Gastroesophageal sphincter (tissue), 4 donors: ENCODE measurements around the gene ZNF77. TPM values are rescaled to one million over a fixed set of nuclear protein-coding genes. Genes with fewer than 3 reads are reported as not detected.
"Not testable (repeated sequence)": the region's sequence is repeated elsewhere in the genome, so short reads cannot be mapped to it uniquely, and the experiment has no call there.

ENCODE experiments used
- ATAC-seq: fragments of 150-250 bp; one replicate; pipeline ENCODE4 v1.9.1; 2016; ENCODE audit warnings: mild to moderate bottlenecking, moderate library complexity
- H3K27ac ChIP-seq, 4 donors: fragments of 200-600 bp; sonication (generic) in 3 of 4; 1 replicate in 3 of 4; 2 replicates in 1 of 4; pipeline ENCODE4 v1.5.1; 2016 to 2019
- H3K27me3 ChIP-seq: fragments of 200-600 bp; sonication (generic); one replicate; pipeline ENCODE4 v1.5.1; 2019
- H3K36me3 ChIP-seq, 2 donors: fragments of 200-600 bp; sonication (generic); one replicate each; pipeline ENCODE4 v1.5.1; 2019; ENCODE audit warnings: control low read depth in 1 of 2
- H3K4me1 ChIP-seq, 3 donors: fragments of 200-600 bp; sonication (generic); 1 replicate in 2 of 3; 2 replicates in 1 of 3; pipeline ENCODE4 v1.5.1; 2016 to 2019; ENCODE audit warnings: control low read depth in 2 of 3
- H3K4me3 ChIP-seq, 2 donors: fragments of 200-600 bp; sonication (generic); one replicate each; pipeline ENCODE4 v1.5.1; 2019; ENCODE audit warnings: mild to moderate bottlenecking in 1 of 2, moderate library complexity in 1 of 2
- H3K9me3 ChIP-seq, 3 donors: fragments of 200-600 bp; sonication (generic); one replicate each; pipeline ENCODE4 v1.5.1; 2017 to 2019; ENCODE audit warnings: control low read depth in 2 of 3
- EP300 ChIP-seq: sonication (generic); formaldehyde crosslinking; IDR thresholded peaks from one replicate; pipeline ENCODE4 v1.6.1; 2017; ENCODE audit warnings: antibody characterized with exemption, mild to moderate bottlenecking
- POLR2A ChIP-seq, 2 donors: fragments of 450-650 bp; IDR thresholded peaks; one replicate each; pipeline ENCODE4 v1.6.1; 2017; ENCODE audit warnings: antibody characterized with exemption in 2 of 2, mild to moderate bottlenecking in 2 of 2, moderate library complexity in 1 of 2
- POLR2AphosphoS5 ChIP-seq: sonication (generic); formaldehyde crosslinking; IDR thresholded peaks from one replicate; pipeline ENCODE4 v1.6.1; 2017; ENCODE audit warnings: antibody characterized with exemption
- WGBS, 2 donors: methylation state at CpG; one replicate each; pipeline ENCODE4 v1.1.5; 2018; ENCODE audit warnings: low coverage in 1 of 2; 5-methylcytosine and 5-hydroxymethylcytosine counted together
- total RNA-seq, 4 donors: library from RNA; depleted of rRNA; stranded (reverse); fragments of >200 nt; gene quantifications; one replicate each; pipeline ENCODE4 v1.1.0, GENCODE V29; 2016
- TF ChIP-seq, protein P1 (sequence below), 4 experiments: fragments of 200-600 bp in 2 of 4; fragments of 450-650 bp in 2 of 4; sonication (generic) in 1 of 4; IDR thresholded peaks; one replicate each; pipeline ENCODE4 v1.5.1; 2017 to 2019; ENCODE audit warnings: antibody characterized with exemption in 4 of 4, mild to moderate bottlenecking in 2 of 4, moderate library complexity in 2 of 4

The ZNF77 gene
- total RNA-seq, 4 donors from 2014 or later = 2.2 to 6.8 (median 3.4) TPM

DNA sequence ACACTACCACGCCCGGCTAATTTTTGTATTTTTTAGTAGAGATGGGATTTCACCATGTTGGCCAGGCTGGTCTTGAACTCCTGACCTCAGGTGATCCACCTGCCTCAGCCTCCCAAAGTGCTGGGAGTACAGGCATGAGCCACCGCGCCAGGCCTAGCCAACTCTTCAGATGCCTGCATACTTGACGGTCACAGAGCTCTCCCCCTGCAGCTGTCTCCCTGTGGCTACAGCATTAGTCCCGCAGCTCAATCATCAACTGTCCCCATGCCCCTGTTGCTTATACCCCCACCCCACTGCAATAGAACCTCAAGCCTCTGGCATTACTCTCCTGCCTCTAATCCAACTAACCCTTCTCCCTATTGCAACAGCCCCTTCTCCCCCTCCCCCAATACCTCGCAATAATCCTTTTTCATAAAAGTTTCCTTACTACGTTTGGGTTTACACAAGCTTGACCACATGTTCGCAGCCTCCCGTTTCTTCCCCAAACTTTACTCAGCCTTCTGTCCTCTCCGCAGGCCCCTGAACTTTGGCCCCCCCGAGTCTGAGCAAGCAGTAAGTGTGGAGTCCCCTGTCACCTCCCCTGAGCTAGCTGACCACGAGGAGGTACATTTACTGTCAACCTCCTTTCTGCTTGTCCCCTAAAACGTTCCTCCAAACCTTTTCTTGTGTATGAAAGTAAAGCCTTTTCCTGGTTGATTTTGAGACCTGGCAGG, 1.7 kb downstream of the ZNF77 start:
- Histone ChIP-seq H3K36me3 (peaks cover 0 to 16% of the 10 kb centered on the region in 2 donors), H3K27me3 (no peaks in the 10 kb centered on the region), H3K4me3 (no peak overlapping the region), H3K9me3 (no peaks in the 10 kb centered on the region), H3K4me1 (peaks cover 0 to 19% (median 7%) of the 10 kb centered on the region in 3 donors), H3K27ac (no peak overlapping the region)
- no peak for ATAC-seq
- TF ChIP-seq POLR2AphosphoS5 = no peak
- 76 to 78% methylated on average over 7 to 14 of the region's 14 CpGs for WGBS, 2 donors

DNA sequence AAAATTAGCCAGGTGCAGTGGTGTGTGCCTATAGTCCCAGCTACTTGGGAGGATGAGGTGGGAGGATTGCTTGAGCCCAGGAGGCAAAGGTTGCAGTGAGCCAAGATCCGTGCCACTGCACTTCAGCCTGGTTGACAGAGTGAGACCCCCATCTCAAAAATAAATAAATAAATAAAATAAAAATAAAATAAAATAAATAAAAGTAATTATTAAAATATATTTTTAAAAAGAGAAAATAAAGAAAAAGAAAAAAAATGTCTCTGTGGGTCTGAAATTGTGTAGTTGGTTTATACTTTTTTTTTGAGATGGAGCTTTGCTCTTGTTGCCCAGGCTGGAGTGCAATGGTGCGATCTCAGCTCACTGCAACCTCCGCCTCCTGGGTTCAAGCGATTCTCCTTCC, 8.9 kb downstream of the ZNF77 start:
- peaks cover 6 to 83% of the 10 kb centered on the region in 2 donors for H3K36me3 ChIP-seq
- H3K9me3 ChIP-seq = peaks cover 0 to 39% (median 9%) of the 10 kb centered on the region in 3 donors
- H3K4me1 ChIP-seq, H3K27me3 ChIP-seq, ATAC-seq, H3K27ac ChIP-seq, H3K4me3 ChIP-seq: not testable (repeated sequence)
- 92 to 100% methylated on average over 1 to 4 of the region's 4 CpGs for WGBS, 2 donors

DNA sequence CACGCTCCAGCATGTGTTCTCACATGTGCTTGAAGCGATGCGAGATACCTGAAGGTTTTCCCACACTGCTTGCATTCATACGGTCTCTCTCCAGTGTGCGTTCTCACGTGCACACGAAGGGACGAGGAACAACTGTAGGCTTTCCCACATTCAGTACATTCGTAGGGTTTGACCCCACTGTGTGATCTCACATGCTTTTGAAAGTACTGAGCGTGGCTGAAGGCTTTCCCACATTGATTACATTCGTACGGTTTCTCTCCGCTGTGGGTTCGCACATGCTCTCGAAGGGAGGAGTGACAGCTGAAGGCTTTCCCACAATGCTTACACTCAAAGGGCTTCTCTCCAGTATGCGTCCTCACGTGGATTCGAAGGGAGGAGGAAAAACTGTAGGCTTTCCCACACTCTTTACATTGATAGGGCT, 11.3 kb downstream of the ZNF77 start:
- no peak for ATAC-seq
- Histone ChIP-seq H3K36me3 (peaks cover 6 to 81% of the 10 kb centered on the region in 2 donors), H3K4me3 (no peak overlapping the region), H3K27ac (no peak overlapping the region), H3K27me3 (no peaks in the 10 kb centered on the region), H3K9me3 (peaks cover 0 to 39% (median 9%) of the 10 kb centered on the region in 3 donors), H3K4me1 (no peaks in the 10 kb centered on the region)
- TF ChIP-seq POLR2A (IDR thresholded peaks at IDR 0.05) = no peak
- TF ChIP-seq POLR2AphosphoS5 = no peak
- TF ChIP-seq, protein P1, sequence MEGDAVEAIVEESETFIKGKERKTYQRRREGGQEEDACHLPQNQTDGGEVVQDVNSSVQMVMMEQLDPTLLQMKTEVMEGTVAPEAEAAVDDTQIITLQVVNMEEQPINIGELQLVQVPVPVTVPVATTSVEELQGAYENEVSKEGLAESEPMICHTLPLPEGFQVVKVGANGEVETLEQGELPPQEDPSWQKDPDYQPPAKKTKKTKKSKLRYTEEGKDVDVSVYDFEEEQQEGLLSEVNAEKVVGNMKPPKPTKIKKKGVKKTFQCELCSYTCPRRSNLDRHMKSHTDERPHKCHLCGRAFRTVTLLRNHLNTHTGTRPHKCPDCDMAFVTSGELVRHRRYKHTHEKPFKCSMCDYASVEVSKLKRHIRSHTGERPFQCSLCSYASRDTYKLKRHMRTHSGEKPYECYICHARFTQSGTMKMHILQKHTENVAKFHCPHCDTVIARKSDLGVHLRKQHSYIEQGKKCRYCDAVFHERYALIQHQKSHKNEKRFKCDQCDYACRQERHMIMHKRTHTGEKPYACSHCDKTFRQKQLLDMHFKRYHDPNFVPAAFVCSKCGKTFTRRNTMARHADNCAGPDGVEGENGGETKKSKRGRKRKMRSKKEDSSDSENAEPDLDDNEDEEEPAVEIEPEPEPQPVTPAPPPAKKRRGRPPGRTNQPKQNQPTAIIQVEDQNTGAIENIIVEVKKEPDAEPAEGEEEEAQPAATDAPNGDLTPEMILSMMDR (IDR thresholded peaks at IDR 0.05) = no peak
- TF ChIP-seq EP300 = no peak
- WGBS, 2 donors = 91 to 100% methylated on average over 13 to 17 of the region's 18 CpGs

DNA sequence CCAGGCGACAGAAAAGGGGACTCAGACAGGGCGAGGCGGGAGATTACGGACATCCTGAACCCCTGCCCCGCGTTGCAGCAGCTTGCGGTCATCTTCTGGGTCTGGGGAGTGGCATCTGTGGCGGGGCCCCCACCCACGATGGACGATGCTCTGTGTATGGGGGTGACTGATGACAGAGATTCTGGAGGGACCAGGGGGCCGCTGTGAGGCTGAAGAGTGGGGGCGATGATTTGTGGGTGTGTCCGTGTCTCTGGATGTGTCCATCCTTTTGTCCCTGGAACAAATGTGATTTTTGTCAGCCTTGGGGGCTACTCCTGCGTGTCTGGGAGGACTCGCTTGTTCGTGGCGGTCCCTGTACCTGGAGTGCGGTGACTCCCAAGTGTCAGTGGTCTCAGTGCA, 17.7 kb downstream of the ZNF77 start:
- 100% methylated on average over 2 of the region's 18 CpGs; no CpG with 5 or more reads in 1 of the 2 donors for WGBS, 2 donors
- TF ChIP-seq, protein P1 (IDR thresholded peaks at IDR 0.05) = no peak
- TF ChIP-seq POLR2AphosphoS5 (no peak), POLR2A (IDR thresholded peaks at IDR 0.05) (no peak), EP300 (no peak)
- ATAC-seq = no peak
- Histone ChIP-seq H3K36me3 (peaks cover 0 to 17% of the 10 kb centered on the region in 2 donors), H3K4me1 (peaks cover 0 to 7% (median 0%) of the 10 kb centered on the region in 3 donors), H3K27me3 (no peaks in the 10 kb centered on the region), H3K27ac (no peak overlapping the region), H3K9me3 (peaks cover 0 to 7% (median 0%) of the 10 kb centered on the region in 3 donors), H3K4me3 (no peak overlapping the region)

DNA sequence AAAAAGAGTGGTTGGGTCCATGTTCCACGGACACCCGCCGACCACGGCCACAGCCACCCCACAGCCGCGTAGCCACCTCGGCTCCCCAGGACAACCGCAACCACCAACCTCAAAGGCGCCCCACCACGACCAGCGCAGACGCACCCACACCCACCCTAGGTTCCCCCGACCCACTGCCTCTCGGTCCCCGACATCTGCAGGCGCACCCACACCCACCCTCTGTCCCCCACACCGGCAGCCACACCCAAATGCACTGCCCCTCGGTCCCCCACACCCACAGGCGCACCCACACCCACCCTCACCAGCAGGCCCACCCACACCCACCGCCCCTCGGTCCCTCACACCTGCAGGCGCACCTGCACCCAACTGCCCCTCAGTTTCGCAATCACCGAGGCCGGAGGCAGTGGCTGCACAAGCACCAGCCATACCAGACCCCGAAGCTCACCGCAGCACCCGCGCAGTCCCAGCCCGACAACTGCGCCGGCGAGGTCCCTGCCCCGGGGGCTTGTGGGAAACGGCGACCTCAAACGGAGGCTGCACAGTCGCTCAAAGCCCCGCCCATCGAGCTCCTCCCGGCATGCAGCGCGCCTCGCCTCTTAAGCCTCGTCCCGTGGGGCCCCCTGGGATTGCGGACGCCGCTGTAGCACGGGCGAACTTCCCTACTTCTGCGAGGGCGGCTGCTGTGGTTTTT, 18.3 kb downstream of the ZNF77 start:
- Histone ChIP-seq H3K4me3 (no peak overlapping the region), H3K27me3 (no peaks in the 10 kb centered on the region), H3K9me3 (peaks cover 0 to 2% (median 0%) of the 10 kb centered on the region in 3 donors), H3K4me1 (peaks cover 0 to 7% (median 0%) of the 10 kb centered on the region in 3 donors), H3K27ac (no peak overlapping the region), H3K36me3 (peaks cover 0 to 14% of the 10 kb centered on the region in 2 donors)
- ATAC-seq = no peak
- no peak for TF ChIP-seq POLR2A (IDR thresholded peaks at IDR 0.05)
- TF ChIP-seq, protein P1 (IDR thresholded peaks at IDR 0.05) = no peak
- no peak for TF ChIP-seq POLR2AphosphoS5
- TF ChIP-seq EP300 = no peak
- 97% methylated on average over 12 of the region's 53 CpGs; no CpG with 5 or more reads in 1 of the 2 donors for WGBS, 2 donors
